Heart right ventricle (tissue), 16 donors: ENCODE data around the gene UNC5B. TPM values are rescaled to one million over a fixed set of nuclear protein-coding genes. Genes with fewer than 3 reads are reported as not detected.

Source experiments
- ATAC-seq, 8 donors: fragments of 200-7000 bp; cut with Tn5 transposase; one replicate each; pipeline ENCODE4 v1.9.1; 2020; ENCODE audit warnings: mild to moderate bottlenecking in 8 of 8, moderate library complexity in 8 of 8, moderate number of reproducible peaks in 1 of 8
- DNase-seq, 2 donors: peaks; one replicate each; pipeline ENCODE4 v3.0.0-alpha.2; 2020
- H3K27ac ChIP-seq, 10 donors: fragments of 200-600 bp; sonication (generic) in 2 of 10; one replicate each; pipeline versions ENCODE4 v1.5.0 to v1.8.0; 2020 to 2022; ENCODE audit warnings: mild to moderate bottlenecking in 3 of 10
- H3K27me3 ChIP-seq, 7 donors: fragments of 200-600 bp; one replicate each; pipeline ENCODE4 v1.8.0; 2021 to 2022; ENCODE audit warnings: mild to moderate bottlenecking in 2 of 7
- H3K36me3 ChIP-seq, 9 donors: fragments of 200-600 bp; sonication (generic) in 1 of 9; one replicate each; pipeline versions ENCODE4 v1.5.0 to v1.8.0; 2020 to 2022; ENCODE audit warnings: mild to moderate bottlenecking in 2 of 9
- H3K4me1 ChIP-seq, 9 donors: fragments of 200-600 bp; sonication (generic) in 1 of 9; one replicate each; pipeline versions ENCODE4 v1.5.0 to v1.8.0; 2020 to 2022; ENCODE audit warnings: mild to moderate bottlenecking in 4 of 9
- H3K4me3 ChIP-seq, 10 donors: fragments of 200-600 bp; sonication (generic) in 2 of 10; one replicate each; pipeline versions ENCODE4 v1.5.0 to v1.8.0; 2020 to 2022; ENCODE audit warnings: mild to moderate bottlenecking in 7 of 10, moderate library complexity in 2 of 10
- H3K9me3 ChIP-seq, 11 donors: fragments of 200-600 bp in 10 of 11; sonication (generic) in 2 of 11; one replicate each; pipeline versions ENCODE4 v1.5.0 to v1.8.0; 2013 to 2022; ENCODE audit warnings: mild to moderate bottlenecking in 2 of 11, control low read depth in 1 of 11, moderate library complexity in 1 of 11
- CTCF ChIP-seq, 9 donors: fragments of 200-600 bp; sonication (generic) in 2 of 9; IDR thresholded peaks; one replicate each; pipeline versions ENCODE4 v1.5.0 to v1.8.0; 2021 to 2022; ENCODE audit warnings: antibody characterized with exemption in 9 of 9, mild to moderate bottlenecking in 5 of 9, moderate library complexity in 1 of 9
- WGBS, 2 donors: extraction: QIAGEN DNeasy Blood & Tissue Kit; methylation state at CpG; one replicate each; pipeline ENCODE4 v1.1.7; 2013; ENCODE audit warnings: inconsistent platforms in 1 of 2; 5-methylcytosine and 5-hydroxymethylcytosine counted together
- intact Hi-C, 10 donors: fragments of 100-400 bp; cut with DNase I; formaldehyde crosslinking; loops; one replicate each; pipeline versions ENCODE4 v1.11.1 to v1.14.2; 2022
- polyA plus RNA-seq, 2 donors: library from polyadenylated mRNA; stranded (reverse); fragments of 200-250 nt; gene quantifications; one replicate each; pipeline ENCODE4 v1.2.3, GENCODE V29; 2013
- total RNA-seq, 10 donors: library from RNA; stranded (reverse); fragmentation: NEBNext Ultra II Directional in 3 of 10; extraction: Animal tissue kit (Norgen Biotek cat#: 25700) in 3 of 10; gene quantifications; one replicate each; pipeline versions ENCODE4 v1.2.1 to v1.2.4, GENCODE V29; 2021 to 2023
- donor health status: Arrhythmogenic right ventricular cardiomyopathy.
- donor health status: ischemic (EF 13 %, LVEDD 7.1; RV severe dilation, severe dysfunction).
- donor health status: healthy with polysubstance abuse.
- donor health status: DM: no; HTN: yes; CAD: no.
- donor health status: DM: no; HTN: no; CAD: no.
- donor health status: ischemic (EF 25% LVEDD 6.9; RV normal size, moderate dysfunction).
- donor health status: ischemic (EF 25% LVEDD 5.7; RV mildly dilated, moderate dysfunction).
- donor health status: healthy.
- donor health status: DM: yes; HTN: yes; CAD: no.
- donor health status: Ischemic cardiomyopathy.
- donor health status: ischemic (EF 35%, LVEDD 5.7; RV mildly dilated, moderate dysfunction).
- donor health status: nonischemic (EF 11% LVEDD 7.7; RV severe dilation, severe dysfunction).
- donor health status: DM: yes; HTN: yes; CAD: no.
- donor health status: PGD.
- donor health status: ischemic (EF 29% LVEDD 5.4; RV normal size, mild dysfunction).
- donor health status: nonischemic (EF 23%, LVEDD 6.1; RV moderate dilation, normal function).

The UNC5B gene
- total and polyA plus RNA-seq, 12 donors, result 3.3 to 20.6 (median 12.1) TPM

GRCh38 chr10:71297343-71297742 is 85.0 kb downstream of the UNC5B start:
- WGBS, 2 donors, result 94 to 95% methylated on average over 3 of the region's 3 CpGs
- Histone ChIP-seq H3K36me3 (peaks cover 0 to 97% (median 56%) of the 10 kb centered on the region in 9 donors), H3K4me1 (no peaks in the 10 kb centered on the region), H3K27ac (no peak overlapping the region), H3K9me3 (no peaks in the 10 kb centered on the region), H3K27me3 (no peaks in the 10 kb centered on the region), H3K4me3 (no peak overlapping the region)
- ATAC-seq (no peak), DNase-seq (no peak)
- intact Hi-C loops, result no loop called here
- TF ChIP-seq CTCF (IDR thresholded peaks at IDR 0.05), result no peak

- peaks cover 0 to 82% (median 41%) of the 10 kb centered on the region in 9 donors for H3K36me3 ChIP-seq
- WGBS, 2 donors, result 86 to 89% methylated on average over 14 of the region's 14 CpGs
- no peak for TF ChIP-seq CTCF (IDR thresholded peaks at IDR 0.05)
These were observed 86.9 kb downstream of the UNC5B start for GRCh38 chr10:71299071-71299785.

GRCh38 chr10:71300555-71301370 is 88.4 kb downstream of the UNC5B start:
- 91 to 94% methylated on average over 16 of the region's 16 CpGs for WGBS, 2 donors
- H3K27me3 ChIP-seq, result no peaks in the 10 kb centered on the region
- H3K27ac ChIP-seq, result no peak overlapping the region
- intact Hi-C loops, result no loop called here
- no peak for TF ChIP-seq CTCF (IDR thresholded peaks at IDR 0.05)
- ATAC-seq (no peak), DNase-seq (no peak)
- peaks cover 0 to 67% (median 36%) of the 10 kb centered on the region in 9 donors for H3K36me3 ChIP-seq
- no peaks in the 10 kb centered on the region for H3K9me3 ChIP-seq
- no peak overlapping the region for H3K4me3 ChIP-seq
- peaks cover 0 to 6% (median 0%) of the 10 kb centered on the region in 9 donors for H3K4me1 ChIP-seq

More at GRCh38 chr10:71299071-71299785, 86.9 kb downstream of the UNC5B start:
- Histone ChIP-seq H3K27ac (no peak overlapping the region), H3K4me3 (no peak overlapping the region), H3K27me3 (no peaks in the 10 kb centered on the region), H3K4me1 (peaks cover 0 to 6% (median 0%) of the 10 kb centered on the region in 9 donors), H3K9me3 (no peaks in the 10 kb centered on the region)
- DNase-seq (no peak), ATAC-seq (peak in 1 of 8 donors; percentile 21)
- intact Hi-C loops, result no loop called here

GRCh38 chr10:71301371-71301916 is 89.1 kb downstream of the UNC5B start:
- Histone ChIP-seq H3K9me3 (no peaks in the 10 kb centered on the region), H3K36me3 (peaks cover 0 to 60% (median 29%) of the 10 kb centered on the region in 9 donors), H3K4me3 (no peak overlapping the region), H3K27me3 (no peaks in the 10 kb centered on the region), H3K4me1 (peaks cover 0 to 6% (median 0%) of the 10 kb centered on the region in 9 donors), H3K27ac (no peak overlapping the region)
- DNase-seq, result no peak
- no peak for TF ChIP-seq CTCF (IDR thresholded peaks at IDR 0.05)
- intact Hi-C loops, result no loop called here
- no peak for ATAC-seq
- 93 to 98% methylated on average over 12 of the region's 12 CpGs for WGBS, 2 donors
